NCI-H1436 treated with DMSO at 0.1 percent for 48 hours (cell line): ENCODE results near the gene ZNF836.
"Not testable (repeated sequence)": the region's sequence is repeated elsewhere in the genome, so short reads cannot be mapped to it uniquely, and the experiment has no call there.

Source experiments
- DNase-seq: peaks from one replicate; lab custom pipeline; 2025; lab: John Stamatoyannopoulos, UW

Gene ZNF836

DNA sequence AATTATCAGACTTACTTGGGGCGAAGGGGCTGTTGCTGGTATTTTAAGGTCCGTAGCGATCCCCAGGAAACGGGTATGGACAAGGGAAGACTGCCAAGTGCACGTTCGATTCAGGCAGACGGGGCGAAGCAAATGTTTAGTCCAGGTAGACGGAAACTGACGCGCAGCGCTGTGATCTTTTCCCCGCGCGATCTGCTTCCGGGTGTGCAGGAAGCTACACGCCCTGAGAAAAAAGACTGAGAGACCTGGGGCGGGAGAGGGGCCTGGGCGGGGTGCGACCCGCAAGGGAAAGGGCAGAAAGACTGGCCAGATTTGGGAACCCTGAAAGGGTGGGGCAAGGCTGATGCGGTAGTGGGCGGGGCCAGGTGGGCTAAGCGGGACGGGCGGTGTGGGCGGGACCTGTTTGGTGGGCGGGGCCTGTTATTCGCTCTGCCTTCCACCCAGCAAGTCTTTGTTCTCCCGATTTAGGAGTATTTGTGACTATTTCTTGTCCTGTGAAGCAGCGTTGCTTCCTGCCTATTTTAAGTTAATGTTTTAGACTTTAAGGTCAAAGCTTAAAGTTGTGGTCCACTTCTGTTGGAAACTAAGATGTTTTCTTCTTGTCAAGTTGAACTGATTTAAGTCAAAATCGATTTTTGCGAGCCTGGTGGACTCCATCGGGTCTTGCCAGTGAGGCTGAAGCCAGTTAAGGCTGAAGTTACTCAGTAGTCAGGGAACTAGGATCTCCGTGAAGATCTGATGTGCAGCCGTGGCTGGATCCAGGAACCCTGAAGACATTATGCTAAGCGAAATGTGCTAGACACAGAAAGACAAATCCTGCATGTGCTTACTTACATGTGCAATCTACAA lies at the start of gene ZNF836:
Gene ZNF836, minus strand, starts transcription at position 301 of the 849 bp plus-strand sequence. CDS start 3,549 bp downstream, outside the sequence.
- DNase-seq: peak; percentile 73

DNA sequence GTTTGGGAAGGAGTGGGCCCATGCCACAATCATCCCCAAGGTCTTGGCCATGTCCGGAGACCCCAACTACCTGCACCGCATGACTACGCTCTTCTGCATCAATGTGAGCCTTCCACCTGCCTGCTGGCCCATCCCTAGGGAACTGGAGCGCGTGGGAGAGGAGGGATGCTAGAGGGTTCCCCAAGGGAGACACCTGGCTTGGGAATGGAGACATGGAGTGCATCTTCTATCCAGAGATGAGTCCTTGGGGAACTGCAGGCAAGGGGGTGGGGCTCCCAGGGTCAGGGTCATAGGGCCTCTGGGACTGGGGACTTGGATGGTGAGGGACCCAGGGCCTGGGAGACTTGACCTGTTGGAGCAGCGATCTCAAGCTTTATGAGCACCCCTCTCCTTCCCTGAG lies 49.6 kb upstream of the ZNF836 start:
- DNase-seq: no peak

DNA sequence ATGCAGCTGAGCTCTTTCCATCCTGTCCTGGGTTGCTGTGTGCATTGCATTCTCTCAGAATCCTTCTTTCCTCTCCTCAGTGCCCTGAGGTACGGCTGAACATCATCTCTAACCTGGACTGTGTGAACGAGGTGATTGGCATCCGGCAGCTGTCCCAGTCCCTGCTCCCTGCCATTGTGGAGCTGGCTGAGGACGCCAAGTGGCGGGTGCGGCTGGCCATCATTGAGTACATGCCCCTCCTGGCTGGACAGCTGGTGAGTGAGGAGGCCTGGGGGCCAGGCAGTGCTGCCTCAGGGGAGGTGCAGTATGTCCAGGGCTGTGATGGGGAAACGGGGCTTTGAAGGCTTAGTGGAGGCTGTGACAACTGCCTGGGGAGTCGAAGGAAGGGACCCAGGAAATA lies 48.2 kb upstream of the ZNF836 start:
- no peak for DNase-seq

DNA sequence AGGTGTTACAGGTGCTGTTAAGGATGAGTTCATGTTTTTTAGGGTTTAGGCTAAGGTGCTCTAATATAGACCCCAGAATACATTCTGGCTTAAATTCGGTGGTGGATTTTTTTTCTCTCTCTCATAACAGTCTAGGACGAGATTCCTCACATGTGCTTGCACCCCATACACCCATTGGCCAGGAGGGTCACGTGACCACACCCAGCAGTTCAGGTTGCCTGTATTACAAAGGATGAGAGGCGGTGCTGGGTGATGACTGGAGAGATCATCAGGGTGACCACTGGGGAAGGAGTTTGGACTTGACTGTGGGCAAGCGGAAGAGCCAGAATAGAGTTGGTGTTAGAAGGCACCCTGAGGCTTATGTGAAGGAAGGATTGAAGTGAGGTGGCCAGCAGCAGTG lies 46.2 kb upstream of the ZNF836 start:
- no peak for DNase-seq

DNA sequence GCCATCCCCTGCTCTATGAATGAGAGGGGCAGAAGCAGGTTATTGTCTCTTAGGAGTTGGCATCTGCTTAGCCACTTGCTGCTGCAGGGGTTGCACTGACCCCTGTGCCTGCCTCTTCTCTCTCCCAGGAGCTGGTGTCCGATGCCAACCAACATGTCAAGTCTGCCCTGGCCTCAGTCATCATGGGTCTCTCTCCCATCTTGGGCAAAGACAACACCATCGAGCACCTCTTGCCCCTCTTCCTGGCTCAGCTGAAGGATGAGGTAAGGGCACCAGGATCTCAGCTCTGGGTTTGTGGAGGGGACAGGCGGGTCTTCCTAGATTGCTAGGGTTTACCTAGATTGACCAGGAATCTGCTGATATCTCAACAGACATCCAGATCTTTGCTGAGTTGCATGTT lies 45.0 kb upstream of the ZNF836 start:
- DNase-seq: no peak

DNA sequence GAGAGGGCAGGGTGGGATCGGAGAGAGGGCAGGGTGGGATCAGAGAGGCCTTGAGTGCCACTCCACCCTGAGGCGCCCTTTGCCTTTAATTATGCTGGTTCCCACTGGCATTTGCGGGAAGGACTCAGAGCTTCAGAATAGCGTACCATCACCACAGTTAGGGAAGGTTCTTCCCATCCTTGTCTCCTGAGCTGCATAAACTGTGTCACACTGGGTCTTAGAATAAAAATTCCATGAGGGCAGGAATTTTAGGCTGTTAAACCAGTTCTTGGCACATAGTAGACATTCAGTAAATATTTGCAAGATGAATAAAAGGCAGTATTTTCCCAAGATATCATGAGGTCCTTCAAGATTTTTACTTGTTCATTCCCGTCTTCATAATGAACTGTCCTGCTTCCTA lies 42.8 kb upstream of the ZNF836 start:
- DNase-seq: no peak

DNA sequence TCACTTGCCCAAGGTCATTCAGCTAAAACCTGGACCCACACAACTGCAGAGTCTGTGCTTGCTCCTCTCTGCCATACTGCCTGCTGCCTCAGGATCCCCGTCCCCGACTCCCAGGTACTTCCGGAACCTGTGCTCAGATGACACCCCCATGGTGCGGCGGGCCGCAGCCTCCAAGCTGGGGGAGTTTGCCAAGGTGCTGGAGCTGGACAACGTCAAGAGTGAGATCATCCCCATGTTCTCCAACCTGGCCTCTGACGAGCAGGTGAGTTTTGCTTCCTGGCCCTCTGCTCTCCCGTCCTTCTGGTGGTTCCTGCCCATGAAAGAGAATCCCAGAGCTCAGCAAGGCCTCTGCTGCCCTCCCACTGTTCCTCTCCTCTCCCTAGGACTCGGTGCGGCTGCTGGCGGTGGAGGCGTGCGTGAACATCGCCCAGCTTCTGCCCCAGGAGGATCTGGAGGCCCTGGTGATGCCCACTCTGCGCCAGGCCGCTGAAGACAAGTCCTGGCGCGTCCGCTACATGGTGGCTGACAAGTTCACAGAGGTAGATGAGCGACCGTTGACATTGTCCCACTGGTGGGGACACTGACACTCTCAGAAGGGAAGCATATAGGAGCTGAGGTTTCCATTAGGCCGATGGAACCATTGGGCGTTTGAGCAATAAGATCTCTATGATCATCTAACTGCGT lies 41.3 kb upstream of the ZNF836 start:
- DNase-seq: no peak

DNA sequence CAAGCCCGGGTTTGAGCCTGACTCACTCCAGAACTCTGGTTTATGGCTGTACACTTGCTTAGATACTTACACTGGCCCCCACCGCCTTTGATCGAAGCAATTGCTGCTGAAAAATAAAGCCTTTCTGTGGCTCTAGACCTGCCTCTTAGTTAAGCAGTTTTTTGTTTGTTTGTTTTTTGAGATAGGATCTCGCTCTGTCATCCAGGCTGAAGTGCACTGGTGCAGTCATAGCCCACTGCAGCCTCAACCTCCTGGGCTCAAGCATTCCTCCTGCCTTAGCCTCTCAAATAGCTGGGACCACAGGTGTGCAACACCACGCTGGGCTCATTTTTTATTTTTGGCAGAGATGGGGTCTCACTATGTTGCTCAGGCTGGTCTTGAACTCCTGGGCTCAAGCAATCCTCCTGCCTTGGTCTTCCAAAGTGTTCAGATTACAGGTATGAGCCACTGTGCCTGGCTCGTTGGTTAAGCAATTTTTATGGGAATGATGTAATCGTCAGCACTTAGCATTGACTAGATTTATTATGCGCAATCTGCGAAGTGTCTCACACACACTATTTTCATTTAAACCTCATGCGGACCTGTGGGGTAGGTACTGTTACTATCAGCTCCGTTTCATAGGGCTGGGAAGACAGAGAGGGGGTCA lies 40.6 kb upstream of the ZNF836 start:
- DNase-seq: no peak

DNA sequence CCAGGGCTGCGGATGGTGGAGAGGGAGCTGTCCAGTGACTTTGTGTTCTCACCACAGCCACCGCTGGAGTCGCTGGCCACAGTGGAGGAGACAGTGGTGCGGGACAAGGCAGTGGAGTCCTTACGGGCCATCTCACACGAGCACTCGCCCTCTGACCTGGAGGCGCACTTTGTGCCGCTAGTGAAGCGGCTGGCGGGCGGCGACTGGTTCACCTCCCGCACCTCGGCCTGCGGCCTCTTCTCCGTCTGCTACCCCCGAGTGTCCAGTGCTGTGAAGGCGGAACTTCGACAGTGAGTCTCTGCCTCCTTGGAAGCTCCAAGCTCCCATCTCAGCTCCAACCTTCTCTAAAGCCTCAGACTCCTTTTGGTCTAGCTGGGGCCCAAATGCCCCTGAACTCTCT lies 39.8 kb upstream of the ZNF836 start:
- DNase-seq: no peak

DNA sequence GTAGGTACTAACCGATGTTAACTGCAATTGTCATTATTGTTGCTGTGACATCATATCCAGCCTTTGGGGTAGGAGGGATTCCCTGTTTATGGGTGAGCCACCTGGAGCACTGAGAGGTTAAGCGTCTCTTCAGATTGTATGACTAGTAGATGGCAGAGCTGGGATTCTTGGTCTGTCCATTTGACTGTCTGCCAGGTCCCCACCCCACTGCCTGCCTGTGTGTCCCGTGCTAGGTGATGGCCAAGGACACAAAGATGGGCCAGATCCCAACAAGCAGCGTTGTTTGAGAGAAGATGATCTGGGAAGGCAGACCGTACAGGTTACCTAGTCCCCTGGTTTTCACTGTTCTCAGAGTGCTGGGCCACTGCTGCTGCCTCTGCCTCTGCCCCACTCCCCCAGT lies 35.1 kb upstream of the ZNF836 start:
- no peak for DNase-seq

DNA sequence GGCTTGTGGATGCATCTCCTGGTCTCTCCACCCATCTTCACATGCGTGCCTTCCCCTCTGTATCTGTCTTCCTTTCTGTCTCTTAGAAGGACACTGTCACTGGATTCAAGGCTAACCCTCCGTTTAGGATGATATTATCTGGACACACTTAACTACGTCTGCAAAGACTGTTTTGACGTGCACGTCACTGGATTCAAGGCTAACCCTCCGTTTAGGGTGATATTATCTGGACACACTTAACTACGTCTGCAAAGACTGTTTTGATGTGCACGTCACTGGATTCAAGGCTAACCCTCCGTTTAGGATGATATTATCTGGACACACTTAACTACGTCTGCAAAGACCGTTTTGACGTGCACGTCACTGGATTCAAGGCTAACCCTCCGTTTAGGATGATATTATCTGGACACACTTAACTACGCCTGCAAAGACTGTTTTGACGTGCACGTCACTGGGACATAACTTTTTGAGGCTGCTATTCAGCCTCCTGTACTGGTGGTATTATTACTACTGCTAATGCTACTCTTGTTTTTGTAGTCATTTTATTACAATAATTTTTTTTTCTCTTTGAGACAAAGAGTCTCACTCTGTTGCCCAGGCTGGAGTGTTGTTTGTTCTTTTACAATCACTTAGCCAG lies 29.5 kb upstream of the ZNF836 start:
- DNase-seq: not testable (repeated sequence)

DNA sequence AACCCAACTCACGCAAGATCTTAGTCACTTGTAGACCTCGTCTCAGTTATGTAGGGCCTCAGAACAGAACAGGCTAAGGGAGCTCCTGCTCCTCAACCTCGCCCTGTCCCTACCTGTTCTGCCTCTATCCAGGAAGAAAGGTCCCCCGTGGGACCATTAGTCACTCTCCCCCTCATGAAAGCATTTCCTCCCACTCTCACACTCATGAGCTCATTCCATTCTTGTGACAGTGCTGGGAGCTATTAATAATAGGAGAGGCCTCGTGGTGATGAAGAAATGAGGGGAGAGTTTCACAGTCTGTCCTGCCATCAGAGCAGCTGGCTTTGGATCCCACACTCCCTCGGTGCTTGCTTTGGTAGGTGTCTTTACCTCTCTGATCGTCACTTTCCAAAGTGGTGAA lies 28.6 kb upstream of the ZNF836 start:
- DNase-seq: no peak

DNA sequence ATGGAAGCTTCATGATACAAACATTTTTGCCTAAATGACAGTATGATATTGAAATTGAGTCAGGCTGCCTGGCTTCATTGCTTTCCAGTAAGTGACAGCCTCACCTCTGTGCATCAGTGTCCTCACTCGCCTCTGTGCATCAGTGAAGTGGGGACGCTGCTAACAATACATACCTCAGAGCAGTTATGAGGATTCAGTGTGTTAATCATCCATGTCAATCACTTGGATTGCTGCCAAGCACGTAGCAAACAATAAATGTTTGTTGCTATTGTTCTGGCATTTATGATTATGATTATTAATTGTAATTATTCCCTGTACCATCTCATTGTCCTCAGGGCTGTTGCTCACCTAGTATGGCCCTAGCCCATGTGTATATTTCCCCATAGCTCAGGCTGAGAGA lies 27.3 kb upstream of the ZNF836 start:
- no peak for DNase-seq

DNA sequence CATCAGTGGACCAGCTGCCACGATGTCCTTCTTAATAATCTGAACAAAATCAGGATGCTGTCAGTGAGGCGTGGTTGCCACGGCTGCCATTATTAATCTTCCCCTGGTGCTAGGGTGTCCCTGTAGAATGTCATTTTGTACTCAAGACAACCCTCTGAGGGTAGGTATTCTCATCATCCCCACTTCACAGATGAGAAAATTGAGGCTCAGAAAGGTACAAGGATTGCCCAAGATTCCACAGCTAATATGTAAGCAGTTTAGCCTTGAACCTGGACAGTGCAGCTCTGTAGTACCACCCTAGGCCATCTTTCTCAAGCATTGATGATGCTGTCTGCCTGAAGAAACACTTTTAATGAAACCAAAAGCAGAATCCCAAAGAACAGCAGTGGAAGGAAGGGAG lies 26.5 kb upstream of the ZNF836 start:
- DNase-seq: no peak

DNA sequence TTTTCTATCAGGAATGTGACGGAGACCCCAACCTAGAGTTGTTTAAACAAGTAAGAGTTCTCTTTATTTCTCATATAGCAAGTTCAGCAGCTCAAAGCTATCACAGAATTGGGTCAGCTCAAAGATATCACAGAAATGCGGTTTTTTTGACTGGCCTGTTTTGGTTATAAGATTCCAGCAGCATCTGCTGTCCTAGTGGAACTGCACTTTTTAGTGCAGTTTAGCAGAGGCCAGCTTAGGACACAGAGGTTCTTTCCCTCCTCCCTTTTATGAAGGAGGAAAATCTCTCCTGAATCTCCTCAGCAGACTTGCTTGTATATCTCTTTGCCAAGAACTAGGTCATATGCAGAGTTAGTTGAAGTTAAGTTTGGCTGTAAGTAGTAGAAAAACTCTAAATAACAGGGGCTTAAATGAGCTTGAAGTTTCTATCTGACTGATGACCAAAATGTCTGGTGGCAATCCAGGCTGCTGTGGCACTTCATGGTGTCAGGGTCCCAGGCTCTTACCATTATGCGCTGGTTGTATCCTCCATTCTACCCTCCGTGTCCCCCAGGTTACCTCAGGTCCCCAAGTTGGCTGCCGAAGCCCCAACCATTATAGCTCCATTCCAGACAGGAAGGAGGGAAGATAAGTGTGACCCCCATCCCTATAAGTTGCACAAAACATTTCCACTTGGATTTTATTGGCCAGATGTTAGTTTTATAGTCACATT lies 25.0 kb upstream of the ZNF836 start:
- DNase-seq: no peak

DNA sequence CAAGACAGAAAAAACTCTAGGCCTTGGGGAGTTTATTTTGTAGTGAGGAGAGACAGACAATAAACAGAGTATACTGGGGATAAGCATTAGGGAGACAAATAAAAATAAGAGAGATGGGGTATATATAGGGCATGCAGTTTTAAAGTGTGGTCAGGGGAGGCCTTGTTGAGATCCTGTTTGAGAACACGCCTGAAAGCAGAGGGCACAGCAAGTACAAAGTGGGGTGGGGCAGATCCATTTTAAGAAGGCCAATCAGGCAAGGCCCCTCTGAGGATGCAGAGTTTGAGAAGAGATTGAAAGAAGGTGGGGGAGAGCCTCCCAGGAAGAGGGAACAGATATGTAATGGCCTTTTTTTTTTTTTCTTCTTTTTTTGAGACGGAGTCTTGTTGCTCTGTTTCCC lies 20.5 kb upstream of the ZNF836 start:
- no peak for DNase-seq

DNA sequence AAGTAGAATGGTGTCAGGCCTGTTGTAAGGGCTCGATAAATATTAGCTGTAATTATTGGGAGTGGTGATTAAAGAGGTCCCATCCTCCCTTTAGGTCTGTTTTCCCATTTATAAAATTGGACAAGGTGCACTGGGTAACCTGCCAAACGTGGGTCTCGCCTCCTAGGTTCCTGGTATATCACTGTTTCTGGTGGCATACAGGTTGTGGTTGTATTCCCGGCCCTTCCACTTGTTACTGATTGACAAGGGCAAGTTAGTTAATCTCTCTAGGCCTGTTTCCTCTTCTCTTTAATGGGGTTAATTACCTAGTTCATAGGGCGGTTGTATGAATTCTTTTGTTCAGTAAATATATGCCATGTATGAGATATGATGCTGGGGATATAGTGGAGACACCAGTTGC lies 20.0 kb upstream of the ZNF836 start:
- no peak for DNase-seq

DNA sequence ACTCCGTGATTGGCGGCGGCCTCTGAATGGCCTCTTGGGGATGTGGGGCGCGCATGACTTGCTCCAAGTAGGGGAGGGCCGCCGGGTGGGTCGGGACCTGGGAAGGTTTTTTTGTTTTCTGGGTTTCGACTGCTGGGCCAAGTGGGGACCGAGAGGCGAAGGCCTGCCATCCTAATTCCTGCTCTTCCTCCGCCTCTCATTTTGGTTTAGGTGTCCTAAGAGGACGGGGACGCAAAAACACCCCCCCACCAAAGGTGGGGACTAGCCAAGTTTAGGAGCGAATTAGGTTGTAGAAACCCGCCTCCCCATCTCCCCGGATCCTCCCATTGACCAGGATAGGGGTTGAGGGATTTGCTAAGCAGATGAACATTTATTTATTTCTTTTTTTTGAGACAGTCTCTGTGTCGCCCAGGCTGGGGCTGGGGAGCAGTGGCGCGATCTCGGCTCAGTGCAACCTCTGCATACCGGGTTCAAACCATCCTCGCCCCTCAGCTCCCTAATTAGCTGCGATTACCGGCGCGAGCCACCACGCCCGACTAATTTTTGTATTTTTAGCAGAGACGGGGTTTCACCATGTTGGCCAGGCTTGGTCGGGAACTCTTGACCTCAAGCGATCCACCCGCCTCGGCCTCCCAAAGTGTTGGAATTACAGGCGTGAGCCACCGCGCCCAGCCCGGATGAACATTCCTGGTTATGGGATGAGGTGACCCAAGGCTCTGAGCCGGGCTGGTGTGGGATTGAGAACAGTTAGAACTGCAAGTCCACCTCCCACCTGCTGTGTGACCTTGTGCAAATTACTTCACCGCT lies 19.3 kb upstream of the ZNF836 start:
- no peak for DNase-seq

DNA sequence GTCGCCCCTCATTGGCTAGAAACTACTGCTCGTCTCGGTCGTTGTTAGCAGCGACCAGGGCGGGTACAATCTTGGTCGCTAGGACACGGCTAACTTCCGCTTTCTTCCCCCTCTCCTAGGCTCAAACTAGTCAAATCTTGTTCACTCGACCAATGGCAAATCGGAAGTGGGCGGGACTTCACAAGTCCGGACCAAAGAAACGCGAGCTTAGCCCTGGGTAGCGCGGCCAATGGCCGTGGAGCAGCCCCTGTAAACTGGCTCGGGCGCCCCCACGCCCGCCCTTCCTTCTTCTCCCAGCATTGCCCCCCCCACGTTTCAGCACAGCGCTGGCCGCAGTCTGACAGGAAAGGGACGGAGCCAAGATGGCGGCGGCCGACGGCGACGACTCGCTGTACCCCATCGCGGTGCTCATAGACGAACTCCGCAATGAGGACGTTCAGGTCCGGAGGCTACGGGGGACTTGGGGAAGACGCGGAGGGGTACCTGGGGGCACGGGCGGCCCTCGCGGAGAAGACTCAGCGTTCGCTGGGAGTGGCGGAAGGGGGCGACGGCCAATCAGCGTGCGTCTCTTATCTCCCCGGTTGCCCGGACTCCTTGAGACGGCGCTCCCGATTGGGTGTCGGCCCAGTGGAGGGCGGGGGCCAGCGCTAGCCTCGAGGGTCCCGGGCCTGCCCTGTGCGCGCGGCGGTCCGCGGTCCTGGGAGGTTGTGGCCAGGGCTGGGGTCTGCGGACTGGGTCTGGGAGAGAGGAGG lies 18.5 kb upstream of the ZNF836 start, which contains the start of gene PPP2R1A:
Gene PPP2R1A, plus strand, starts transcription at position 318 of the 752 bp plus-strand sequence. Its CDS starts 45 bp downstream, at position 363.
- DNase-seq: peak; percentile 100
